NOMO-1 treated with dmso at 0.1 percent for 144 hours (cell line): Measurements from ENCODE around the gene TUB.

ENCODE experiments used
- DNase-seq: peaks from one replicate; lab custom pipeline; 2025; ENCODE audit not compliant: unreplicated experiment; lab: John Stamatoyannopoulos, UW

TUB gene

DNA sequence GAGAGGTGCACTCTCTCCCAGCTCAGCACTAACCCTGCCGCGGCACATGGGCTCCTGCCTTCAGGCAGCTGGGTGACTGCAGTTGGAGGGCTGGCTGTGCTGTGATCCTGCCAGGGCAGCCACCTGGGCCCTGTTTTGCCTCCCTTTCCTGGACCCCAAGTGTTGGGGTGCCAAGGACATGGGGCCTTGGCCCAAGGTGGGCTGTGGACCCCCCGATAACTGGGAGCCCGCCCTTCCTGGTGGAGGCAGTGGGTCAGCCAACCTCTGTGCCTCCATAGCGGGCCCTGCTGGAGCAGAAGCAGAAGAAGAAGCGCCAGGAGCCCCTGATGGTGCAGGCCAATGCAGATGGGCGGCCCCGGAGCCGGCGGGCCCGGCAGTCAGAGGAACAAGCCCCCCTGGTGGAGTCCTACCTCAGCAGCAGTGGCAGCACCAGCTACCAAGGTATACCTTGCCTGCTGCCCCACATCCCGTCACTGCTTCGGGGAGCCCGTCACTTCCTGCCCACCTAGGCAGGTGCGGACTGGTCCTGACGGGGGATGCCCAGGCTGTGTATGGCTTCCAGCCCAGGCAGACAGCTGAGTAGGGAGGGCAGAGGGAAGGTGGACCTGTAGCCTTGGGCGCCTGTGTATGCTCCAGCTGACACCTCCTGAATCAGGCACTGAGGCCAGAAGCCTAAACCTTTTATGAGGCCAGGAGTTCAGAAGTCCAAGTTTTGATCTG is 8.9 kb downstream of the TUB start:
- DNase-seq, result no peak

DNA sequence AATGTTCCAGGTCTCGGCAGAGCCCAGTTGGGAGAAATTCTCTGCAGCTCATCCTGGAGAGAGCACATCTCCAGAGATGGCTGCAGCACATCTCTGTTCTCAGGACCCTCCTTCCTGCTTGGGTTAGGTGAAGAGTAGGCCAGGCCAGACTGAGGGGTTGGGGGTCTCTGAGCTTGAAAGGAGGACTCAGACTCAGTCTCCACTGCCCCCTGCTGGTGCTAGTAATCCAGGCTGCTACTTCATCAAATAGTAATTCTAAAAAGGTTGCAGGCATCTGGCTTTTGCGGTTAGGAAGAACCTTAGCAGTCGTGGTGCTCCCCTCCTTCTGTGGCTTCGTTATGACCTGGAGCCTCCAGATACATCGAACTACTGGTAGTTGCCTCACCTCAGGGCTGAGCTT is 9.7 kb downstream of the TUB start:
- no peak for DNase-seq

DNA sequence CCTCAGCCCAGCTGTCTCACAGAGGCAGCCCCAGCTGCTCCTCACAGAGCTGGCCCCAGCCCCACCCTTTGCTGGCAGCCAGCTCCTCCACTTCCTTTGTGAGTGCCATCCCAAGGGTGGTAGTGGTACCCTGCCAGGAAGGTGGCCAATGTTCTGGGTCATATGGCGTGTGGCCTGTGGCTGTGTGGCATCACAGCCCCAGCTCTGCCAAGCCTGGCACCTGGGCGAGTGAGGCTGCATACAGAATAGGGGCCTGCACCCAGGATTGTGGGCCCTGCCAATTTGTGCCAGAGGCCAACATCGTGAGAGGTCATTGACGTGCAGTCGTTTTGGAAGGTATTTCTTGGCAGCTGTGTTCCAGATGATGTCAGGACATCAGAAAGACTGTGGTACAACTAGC is 10.7 kb downstream of the TUB start:
- DNase-seq, result no peak

DNA sequence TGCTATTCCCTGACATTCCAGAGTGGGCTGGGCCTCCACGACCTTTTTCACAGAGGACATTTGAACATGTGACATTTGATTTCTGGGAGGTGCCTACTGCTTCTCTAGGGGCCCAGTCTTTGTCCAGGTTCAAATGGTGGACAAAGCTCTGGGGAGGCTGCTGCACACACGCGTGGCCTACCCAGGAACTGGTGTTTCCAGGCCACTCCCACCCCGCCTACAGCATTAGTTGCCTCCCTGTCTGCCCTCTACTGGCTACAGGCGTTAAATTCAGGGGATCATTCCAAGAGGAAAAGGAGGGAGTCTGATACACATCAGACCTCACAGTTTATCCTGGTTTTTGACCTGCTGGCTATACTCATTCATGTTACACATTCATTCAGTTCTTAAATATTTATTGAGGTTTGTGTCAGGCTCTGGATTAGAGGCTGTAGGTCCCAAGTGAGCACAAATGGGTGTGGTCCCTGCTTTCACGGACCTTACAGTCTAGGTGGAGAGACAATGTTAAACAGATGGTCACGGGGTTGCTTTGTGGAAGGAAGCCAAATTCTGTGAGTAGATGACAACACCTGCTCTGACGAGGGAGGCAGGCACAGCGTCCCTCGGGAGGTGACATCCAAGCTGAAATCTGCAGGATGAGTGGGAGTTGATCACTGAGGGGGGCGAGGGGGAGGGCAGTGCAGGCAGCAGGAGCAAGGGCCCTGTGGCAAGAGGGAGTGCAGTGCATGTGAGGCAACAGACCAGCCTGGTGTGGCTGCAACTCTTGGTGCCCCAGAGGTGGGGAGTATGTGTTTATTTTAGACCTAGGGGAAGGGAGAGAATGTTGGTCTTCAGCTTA is 11.8 kb downstream of the TUB start:
- peak; percentile 8 for DNase-seq

DNA sequence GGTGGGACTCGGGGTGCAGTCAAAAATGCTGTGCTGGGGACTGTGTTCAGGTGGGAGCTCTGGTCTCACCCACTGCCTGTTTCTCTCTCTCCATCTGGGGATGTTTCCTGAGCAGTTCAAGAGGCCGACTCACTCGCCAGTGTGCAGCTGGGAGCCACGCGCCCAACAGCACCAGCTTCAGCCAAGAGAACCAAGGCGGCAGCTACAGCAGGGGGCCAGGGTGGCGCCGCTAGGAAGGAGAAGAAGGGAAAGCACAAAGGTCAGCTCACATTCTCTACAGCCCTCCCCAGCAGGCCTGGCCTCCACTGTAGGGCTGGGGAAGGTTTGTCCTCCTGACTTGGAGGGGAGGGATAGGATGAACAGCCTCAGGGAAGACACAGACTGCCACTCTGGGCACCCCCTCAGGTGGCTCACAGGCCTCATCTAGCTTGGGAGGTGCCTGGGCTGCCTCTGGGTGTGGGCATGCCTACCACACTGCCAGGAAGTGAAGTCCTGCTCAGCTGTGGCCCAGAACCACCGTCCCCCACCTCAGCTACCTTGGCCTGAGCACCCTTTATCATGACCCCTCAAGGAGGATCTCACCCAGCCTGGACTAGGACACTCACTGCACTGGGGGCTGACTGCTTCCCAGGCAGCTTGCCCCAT is 13.0 kb downstream of the TUB start:
- DNase-seq, result no peak

DNA sequence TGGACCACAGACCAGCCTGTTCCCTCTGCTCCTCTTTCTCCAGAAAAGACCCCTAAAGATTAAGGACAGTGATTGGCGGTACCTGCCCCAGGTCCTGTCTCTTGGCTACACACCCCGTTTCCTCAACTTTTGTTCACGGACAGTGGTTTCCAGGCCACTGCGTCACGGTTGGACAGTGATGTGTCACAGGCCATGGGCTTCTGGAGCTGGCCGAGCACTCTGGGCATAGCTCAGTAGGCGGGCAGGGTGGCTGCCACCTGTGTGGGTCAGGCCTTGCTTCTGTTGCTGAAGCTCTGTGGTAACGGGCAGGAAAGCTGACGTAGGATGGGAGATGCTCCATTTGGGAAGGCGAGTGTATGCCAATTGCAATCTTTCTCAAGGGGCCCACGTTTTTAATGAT is 13.6 kb downstream of the TUB start:
- no peak for DNase-seq

DNA sequence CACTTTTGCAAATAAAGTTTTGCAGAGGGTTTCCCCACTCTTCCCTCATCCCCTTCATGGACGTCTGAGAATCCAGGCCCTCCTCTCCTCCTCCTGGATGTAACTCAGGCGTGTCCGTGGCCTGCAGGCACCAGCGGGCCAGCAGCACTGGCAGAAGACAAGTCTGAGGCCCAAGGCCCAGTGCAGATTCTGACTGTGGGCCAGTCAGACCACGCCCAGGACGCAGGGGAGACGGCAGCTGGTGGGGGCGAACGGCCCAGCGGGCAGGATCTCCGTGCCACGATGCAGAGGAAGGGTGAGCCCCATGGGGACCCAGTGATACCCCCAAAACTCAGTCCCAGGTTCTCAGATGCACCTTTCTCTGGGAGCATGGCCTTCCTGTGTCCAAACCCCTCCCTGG is 14.4 kb downstream of the TUB start:
- DNase-seq, result no peak

DNA sequence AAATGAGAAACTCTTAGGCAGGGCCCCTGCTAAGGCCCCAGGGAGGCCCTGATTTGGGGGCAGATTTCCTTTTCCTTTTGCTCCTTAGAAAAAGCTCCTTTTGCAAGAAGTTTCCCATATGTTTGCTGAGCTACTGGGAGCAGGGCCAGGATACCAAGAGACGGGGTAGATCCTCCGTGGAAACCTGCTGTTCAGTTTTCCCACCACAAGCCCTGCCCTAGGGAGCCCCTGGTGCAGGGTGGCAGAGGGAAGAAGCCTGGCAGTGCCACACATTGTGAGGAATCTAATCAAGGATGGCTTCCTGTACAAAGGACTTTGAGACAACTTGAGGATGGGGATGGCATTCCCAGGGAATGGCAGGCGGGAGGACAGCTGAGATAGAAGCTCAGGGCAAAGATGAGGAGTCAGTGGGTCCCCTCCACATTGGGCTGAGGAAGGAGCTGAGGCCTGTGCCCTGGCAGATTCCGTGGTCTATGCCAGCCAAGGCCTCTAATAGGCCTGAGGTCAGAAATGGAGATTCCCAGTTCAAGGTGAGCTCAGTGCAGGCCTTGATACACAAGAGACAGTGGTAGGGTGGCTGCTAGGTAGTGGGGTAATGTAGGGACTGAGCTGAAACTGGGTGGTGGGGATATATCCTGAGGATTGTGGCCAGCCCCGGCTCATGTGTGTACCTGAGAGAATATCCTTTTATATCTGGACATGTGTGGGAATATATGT is 15.0 kb downstream of the TUB start:
- no peak for DNase-seq

DNA sequence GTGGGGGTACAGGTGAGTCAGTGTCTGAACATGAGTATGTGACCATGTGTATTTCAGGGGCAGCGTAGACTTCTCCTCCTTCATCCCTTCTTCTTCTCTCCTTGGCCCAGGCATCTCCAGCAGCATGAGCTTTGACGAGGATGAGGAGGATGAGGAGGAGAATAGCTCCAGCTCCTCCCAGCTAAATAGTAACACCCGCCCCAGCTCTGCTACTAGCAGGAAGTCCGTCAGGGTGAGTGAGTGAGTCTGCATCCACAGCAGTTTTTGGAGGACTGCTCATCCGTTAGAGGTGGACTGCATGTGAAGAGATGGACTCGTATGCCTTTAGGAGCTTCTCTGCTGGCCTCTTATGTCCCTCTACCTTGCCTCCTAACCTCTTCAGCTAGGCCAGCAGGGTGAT is 15.6 kb downstream of the TUB start:
- DNase-seq, result no peak

DNA sequence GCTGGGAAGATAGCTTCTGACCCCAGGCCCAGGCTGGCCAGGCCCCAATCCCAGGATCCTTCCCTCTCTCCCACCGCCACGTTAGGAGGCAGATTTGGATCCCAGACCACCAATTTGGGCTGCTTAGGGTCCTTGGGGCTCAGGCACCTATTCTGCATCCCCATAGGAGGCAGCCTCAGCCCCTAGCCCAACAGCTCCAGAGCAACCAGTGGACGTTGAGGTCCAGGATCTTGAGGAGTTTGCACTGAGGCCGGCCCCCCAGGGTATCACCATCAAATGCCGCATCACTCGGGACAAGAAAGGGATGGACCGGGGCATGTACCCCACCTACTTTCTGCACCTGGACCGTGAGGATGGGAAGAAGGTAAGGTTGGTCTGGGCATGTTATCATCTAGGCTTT is 16.1 kb downstream of the TUB start:
- no peak for DNase-seq

DNA sequence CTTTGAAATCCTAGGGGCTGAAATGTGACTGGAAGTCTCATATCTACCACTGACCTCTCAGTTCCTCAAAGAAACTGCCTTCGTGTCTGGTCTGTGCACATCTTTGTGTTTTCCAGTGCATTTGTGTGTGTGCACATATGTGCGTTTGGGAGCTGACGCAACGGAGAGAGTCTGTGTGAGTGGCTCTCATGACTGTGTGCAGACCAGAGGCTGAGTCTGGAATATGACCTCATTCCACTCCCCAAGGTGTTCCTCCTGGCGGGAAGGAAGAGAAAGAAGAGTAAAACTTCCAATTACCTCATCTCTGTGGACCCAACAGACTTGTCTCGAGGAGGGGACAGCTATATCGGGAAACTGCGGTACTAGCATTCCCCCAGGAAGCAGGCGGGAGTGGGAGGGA is 16.5 kb downstream of the TUB start:
- no peak for DNase-seq

DNA sequence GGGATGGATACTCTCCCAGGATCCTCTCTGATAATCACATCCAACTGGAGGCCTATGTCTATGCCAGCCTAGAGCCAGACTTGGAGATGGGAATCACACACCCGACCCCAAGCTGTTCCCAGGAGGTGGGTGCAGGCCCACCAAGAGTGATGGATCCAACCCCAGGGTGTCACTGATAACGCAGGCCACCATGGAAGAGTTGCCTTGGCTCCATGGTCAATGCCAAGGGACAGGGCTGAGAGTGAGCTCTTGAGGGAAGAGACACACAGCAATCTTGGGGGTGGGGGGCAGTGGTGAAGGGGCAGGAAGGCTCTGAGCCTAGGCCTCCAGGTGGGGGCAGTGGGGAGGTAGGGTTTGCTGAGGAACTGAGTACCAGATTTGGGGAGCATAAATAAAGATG is 16.9 kb downstream of the TUB start:
- DNase-seq, result no peak

DNA sequence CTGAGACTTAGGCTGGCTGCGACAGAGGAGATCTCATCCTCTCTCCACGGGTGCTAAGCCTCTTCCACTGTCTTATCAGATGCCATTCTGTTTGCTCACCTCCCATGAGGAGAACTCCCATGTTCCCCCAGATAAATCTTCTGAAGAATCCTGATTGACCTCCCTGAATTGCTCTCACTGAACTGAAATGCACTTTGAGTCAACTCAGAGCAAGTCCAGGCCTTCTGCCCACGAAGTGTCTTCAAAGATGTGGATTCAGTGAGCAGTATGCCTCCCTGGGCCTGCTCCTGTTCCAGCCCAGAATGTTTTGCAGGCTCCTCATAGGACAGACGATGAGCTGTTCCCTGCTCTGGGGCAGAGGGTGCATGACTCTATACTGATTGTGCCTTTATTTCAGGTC is 17.4 kb downstream of the TUB start:
- DNase-seq, result no peak

DNA sequence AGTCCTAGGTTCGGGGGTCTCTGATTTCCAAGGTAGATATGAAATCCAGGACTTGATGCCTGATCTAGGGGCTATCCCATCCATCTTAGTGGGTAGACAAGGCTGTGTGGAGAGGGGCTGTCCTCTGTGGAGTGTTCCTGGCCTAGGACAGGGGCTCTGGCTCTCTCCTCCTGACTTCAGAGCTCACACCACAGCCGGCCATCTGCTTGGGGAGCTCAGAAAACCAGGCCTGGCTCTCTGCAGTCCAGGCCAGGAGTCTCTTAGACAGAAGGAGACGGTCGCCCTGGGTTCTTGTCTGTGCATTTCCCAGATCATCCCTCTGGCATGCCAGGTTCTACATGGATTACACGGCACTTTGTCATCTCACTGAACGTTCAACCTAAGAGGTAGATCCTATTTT is 17.9 kb downstream of the TUB start:
- no peak for DNase-seq

DNA sequence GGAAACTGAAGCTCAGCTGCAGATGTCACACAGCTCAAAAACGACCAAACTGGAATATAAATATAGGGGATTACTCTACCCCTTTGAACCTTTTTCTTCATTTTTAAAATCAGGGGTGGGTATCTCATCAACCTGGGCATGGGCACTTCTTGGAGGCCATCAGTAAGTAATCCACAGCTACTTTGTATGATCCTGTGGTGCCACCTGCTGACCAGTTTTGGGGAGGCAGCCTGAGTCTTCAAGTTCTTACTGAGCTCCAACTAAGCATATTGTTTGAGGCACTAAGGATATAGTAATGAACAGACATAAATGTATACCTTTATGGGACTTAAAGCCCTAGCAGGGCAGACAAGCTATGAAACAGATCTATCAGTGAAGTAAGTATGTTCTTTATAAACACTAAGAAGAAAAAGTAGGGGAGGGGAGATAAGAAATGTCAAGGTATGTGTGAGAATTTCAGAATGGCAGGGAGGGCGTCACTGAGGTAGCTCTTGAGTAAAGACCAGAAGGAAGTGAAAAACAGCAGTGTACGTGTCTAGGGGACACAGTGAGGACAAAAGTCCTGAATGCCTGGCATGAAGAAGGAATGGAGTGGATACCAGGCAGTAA is 18.4 kb downstream of the TUB start:
- DNase-seq, result no peak

DNA sequence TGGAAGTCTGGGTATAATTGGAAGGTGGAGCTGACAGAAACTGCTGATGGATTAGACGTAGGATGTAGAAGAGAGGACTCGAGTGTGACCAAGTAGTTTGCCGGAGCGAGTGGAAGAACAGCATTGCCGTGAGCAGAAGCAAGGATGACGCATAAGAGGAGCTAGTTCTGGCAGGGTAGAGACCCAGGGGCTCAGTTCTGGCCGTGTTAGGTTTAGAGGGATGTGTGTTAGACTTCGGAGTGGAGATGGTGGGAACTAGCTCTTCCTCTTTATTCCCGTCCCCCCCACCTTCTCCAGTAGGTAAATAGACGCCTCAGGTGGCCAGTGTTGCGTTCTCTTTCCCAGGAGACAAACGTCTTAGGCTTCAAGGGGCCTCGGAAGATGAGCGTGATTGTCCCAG is 19.1 kb downstream of the TUB start:
- DNase-seq, result no peak

DNA sequence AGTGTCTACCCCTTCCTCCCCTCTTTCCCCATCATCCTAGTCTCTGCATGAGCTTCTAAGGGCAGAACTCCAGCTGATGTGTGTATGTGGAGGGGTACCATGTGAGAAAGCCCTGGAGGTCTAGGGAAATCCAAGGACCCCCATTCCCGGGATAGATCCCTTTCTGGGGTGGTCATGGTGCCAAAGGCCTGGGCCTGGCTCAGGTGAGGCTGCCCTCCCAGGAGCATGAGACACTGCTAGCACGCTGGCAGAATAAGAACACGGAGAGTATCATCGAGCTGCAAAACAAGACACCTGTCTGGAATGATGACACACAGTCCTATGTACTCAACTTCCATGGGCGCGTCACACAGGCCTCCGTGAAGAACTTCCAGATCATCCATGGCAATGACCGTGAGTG is 19.6 kb downstream of the TUB start:
- no peak for DNase-seq

DNA sequence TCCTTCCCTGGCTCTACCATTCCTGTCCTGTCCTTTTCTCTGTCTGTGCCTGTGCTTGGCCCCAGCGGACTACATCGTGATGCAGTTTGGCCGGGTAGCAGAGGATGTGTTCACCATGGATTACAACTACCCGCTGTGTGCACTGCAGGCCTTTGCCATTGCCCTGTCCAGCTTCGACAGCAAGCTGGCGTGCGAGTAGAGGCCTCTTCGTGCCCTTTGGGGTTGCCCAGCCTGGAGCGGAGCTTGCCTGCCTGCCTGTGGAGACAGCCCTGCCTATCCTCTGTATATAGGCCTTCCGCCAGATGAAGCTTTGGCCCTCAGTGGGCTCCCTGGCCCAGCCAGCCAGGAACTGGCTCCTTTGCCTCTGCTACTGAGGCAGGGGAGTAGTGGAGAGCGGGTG is 20.4 kb downstream of the TUB start:
- DNase-seq, result no peak

DNA sequence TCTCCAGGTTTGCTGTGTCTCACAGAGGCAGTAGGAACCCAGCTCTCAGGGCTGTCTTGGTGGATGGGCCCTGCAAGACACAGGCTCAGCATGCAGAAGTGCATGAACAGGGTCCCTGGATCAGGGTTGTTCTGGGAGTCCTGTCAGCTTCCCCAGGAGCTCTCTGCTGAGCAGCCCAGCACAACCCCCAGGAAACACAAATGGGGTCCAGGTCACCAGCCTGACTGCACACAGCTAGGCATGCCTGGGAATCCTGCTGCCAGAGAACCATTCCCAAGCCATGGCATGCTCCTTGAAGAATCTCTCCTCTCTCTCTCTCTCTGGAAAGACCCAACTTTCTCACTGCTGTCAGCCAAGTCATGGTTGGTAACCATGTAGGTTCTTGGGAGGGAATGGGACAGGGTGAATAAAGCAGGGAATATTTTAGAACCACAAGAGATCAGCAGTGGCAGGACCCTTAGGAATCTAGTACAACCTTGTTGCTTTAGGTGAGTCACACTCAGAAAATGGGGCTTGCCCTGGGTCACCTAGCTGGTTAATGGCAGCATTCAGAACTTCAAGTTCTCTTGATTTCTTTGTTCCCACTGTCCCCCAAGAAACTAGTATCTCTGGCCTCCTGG is 21.4 kb downstream of the TUB start:
- DNase-seq, result no peak

DNA sequence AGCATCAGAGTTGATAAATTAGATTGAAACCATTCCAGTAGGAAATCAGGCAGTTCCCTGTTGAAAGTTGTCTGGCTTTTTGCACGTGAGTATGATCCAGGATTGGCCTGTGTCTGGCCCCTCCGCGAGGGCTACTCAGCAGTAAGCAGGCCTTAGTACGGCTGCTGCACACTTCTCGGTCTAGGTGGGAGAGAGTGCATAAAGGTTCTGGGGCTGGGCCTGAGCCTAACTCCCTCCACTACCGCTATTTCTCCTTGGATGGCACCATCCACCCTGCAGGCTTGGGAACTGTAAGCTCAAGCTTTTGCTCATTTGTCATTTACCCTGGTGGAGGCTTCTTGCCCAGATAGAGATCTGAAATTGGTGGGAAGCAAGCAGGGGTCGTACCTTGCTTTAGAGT is 22.0 kb downstream of the TUB start:
- DNase-seq, result no peak

DNA sequence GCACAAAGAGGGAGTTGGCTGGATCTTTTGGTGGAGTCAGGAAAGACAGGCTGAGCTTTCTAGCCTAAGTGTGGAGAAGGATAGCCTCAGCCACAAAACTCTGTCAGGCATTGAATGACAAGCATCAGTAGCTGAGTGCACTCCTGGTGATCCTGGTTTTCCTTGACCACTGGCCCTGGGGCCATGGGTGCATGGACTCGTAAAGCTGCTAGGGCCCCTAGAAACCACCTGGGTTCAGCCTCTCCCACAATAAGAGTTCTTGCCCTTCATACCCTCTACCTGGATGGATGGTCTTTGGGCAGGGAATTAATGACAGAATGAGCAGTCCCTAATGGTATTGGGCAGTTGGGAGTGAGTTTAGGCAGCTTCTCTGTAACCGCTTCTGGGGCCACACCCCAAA is 22.9 kb downstream of the TUB start:
- DNase-seq, result no peak
